Motor neuron (in vitro differentiated cells): ENCODE measurements around the gene TM4SF20. TPM values are rescaled to one million over a fixed set of nuclear protein-coding genes. Genes with fewer than 3 reads are reported as not detected.
"Not testable (repeated sequence)": the region's sequence is repeated elsewhere in the genome, so short reads cannot be mapped to it uniquely, and the experiment has no call there.

Experiments used
- ATAC-seq, 8 experiments: fragments of 200-7000 bp; cut with Tn5 transposase; replicated peaks in 6 of 8; 2 replicates each; pipeline ENCODE4 v1.8.0; 2021; ENCODE audit warnings: mild to moderate bottlenecking in 8 of 8, moderate library complexity in 8 of 8
- H3K27ac ChIP-seq, 2 donors: fragments of 250-450 bp; sonication (Bioruptor Pico); 2 replicates each; pipeline ENCODE4 v1.9.0; 2021; ENCODE audit warnings: antibody characterized with exemption in 2 of 2, mild to moderate bottlenecking in 2 of 2, moderate library complexity in 1 of 2
- H3K4me1 ChIP-seq, 2 donors: fragments of 250-450 bp; sonication (Bioruptor Pico); replicated peaks in 1 of 2; 2 replicates each; pipeline ENCODE4 v1.6.1; 2021; ENCODE audit warnings: antibody characterized with exemption in 2 of 2, mild to moderate bottlenecking in 2 of 2, moderate library complexity in 1 of 2
- H3K4me3 ChIP-seq, 5 donors: fragments of 250-450 bp; sonication (Bioruptor Pico); 2 replicates each; pipeline ENCODE4 v1.9.0; 2021; ENCODE audit warnings: antibody characterized with exemption in 5 of 5, mild to moderate bottlenecking in 5 of 5, moderate library complexity in 4 of 5
- WGBS, 10 experiments: fragments of 450-650 bp; shearing (Covaris generic); methylation state at CpG; one replicate each; pipeline ENCODE4 v1.0.0; 2022; 5-methylcytosine and 5-hydroxymethylcytosine counted together
- in situ Hi-C, 9 experiments: fragments of 400-800 bp; cut with MboI; loops; one replicate each; pipeline ENCODE4 v1.15.0; 2021; ENCODE audit warnings: low sequenced_read_pairs in 9 of 9, low pct_unique_long_range_greater_than_20kb in 2 of 9; ENCODE audit not compliant: unreplicated experiment in 9 of 9
- total RNA-seq, 8 experiments: library from RNA; unstranded; fragments of 300-600 nt; gene quantifications; 2 replicates each; pipeline versions ENCODE4 v1.2.3 to v1.2.4, GENCODE V29; 2022

Gene TM4SF20
- total RNA-seq, 8 experiments from 2014 or later, result 0.15 to 0.59 (median 0.33) TPM; not detected in 1

- ATAC-seq, result no peak
- Histone ChIP-seq H3K4me3 (no peak overlapping the region), H3K27ac (no peak overlapping the region), H3K4me1 (peaks cover 0 to 7% of the 10 kb centered on the region in 2 donors)
- 57 to 100% (median 89%) methylated on average over 1 to 10 of the region's 10 CpGs for WGBS, 10 experiments
- in situ Hi-C loops, result no loop called here
Measured at GRCh38 chr2:227373389-227373788, 5.7 kb downstream of the TM4SF20 start.

- H3K4me3 ChIP-seq, result no peak overlapping the region
- H3K4me1 ChIP-seq, result no peaks in the 10 kb centered on the region
- 6 to 97% (median 90%) methylated on average over 3 to 9 of the region's 9 CpGs for WGBS, 10 experiments
- H3K27ac ChIP-seq, result no peak overlapping the region
- in situ Hi-C loops, result no loop called here
- ATAC-seq, result peak in 3 of 8 experiments; percentile 17 to 76 (median 67)
Measured at GRCh38 chr2:227370791-227371312, 8.3 kb downstream of the TM4SF20 start.

DNA sequence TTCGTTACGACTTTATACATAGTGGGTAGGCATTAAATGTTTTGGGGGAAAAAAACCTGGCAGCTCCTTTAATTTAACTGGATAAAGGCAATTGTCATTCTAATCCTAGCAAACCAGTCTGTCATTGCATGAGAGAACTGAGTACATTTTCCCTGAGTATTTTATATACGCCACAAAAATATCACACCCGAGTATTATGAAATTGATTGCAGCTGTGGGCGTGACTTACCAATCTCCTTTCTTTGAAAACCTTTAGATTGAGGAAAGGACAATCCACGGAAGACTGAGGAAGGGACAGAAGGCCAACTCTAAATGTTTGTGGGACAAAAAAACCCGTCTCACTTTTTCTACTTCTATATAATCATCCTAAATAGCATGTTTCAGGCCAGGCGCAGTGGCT lies 9.0 kb downstream of the TM4SF20 start:
- no peaks in the 10 kb centered on the region for H3K4me1 ChIP-seq
- in situ Hi-C loops, result no loop called here
- WGBS, 10 experiments, result 40 to 100% (median 67%) methylated on average over 1 to 7 of the region's 8 CpGs; no CpG with 5 or more reads in 1 of the 10 experiments
- ATAC-seq, result no peak
- no peak overlapping the region for H3K27ac ChIP-seq
- H3K4me3 ChIP-seq, result no peak overlapping the region

DNA sequence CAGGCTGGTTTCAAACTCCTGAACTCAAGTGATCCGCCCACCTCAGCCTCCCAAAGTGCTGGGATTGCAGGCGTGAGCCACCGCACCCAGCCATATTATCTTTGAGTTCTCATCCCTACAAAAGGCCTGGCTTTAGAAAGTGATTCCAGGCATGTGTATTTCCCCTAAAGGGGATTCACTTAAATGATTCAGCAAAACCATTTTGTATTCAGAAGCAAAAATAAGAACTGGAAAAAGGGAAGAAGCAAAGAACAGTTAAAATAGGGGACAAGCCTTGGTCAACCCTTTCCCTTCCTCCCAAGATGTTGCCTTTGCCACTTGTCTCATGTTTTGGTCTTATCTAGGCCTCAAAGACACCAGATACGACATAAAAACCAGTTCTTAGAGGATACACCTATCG lies 10.5 kb downstream of the TM4SF20 start:
- WGBS, 10 experiments, result 84 to 96% (median 93%) methylated on average over 2 to 5 of the region's 5 CpGs; no CpG with 5 or more reads in 4 of the 10 experiments
- Histone ChIP-seq H3K27ac (no peak overlapping the region), H3K4me3 (no peak overlapping the region), H3K4me1 (no peaks in the 10 kb centered on the region)
- ATAC-seq, result no peak
- in situ Hi-C loops, result no loop called here

- in situ Hi-C loops, result no loop called here
Measured at GRCh38 chr2:227367427-227367795, 11.7 kb downstream of the TM4SF20 start.

DNA sequence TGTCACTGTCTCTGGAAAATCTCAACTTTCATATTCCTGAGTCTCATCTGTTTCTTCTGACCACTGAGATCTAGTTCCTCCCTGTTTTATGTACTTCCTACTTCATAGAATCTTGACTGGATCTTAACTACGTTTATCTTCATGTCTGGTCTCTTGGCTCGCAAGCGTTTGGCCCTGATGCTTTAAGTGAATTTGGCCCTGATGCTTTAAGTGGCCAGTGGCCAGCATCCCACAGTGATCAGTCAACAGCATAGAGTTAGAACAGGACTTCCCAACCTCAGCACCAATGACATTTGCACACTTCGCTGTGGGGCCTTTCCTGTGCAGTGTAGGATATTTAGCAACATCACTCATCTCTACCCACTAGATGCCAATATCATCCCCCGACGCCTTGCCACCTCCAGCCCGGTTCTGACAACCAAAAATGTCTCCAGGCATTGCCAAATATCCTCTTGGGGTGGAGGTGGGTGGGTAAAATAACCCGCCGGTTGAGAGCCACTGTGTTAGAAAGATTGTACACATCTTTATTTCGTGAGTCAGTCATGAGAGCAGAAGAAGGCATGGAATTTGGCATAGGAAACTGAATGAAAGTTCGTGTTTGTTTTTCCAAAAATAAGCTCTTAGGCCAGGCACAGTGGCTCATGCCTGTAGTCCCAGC lies 12.2 kb downstream of the TM4SF20 start:
- Histone ChIP-seq H3K27ac (no peak overlapping the region), H3K4me3 (no peak overlapping the region), H3K4me1 (no peaks in the 10 kb centered on the region)
- in situ Hi-C loops, result no loop called here
- ATAC-seq, result peak in 1 of 8 experiments; percentile 13
- 0 to 100% (median 70%) methylated on average over 1 to 7 of the region's 11 CpGs; no CpG with 5 or more reads in 1 of the 10 experiments for WGBS, 10 experiments

More at GRCh38 chr2:227367427-227367795, 11.7 kb downstream of the TM4SF20 start:
- 50 to 100% (median 91%) methylated on average over 1 to 3 of the region's 3 CpGs; no CpG with 5 or more reads in 1 of the 10 experiments for WGBS, 10 experiments
- H3K4me1 ChIP-seq, result no peaks in the 10 kb centered on the region
- no peak overlapping the region for H3K27ac ChIP-seq
- H3K4me3 ChIP-seq, result no peak overlapping the region
- ATAC-seq, result no peak

DNA sequence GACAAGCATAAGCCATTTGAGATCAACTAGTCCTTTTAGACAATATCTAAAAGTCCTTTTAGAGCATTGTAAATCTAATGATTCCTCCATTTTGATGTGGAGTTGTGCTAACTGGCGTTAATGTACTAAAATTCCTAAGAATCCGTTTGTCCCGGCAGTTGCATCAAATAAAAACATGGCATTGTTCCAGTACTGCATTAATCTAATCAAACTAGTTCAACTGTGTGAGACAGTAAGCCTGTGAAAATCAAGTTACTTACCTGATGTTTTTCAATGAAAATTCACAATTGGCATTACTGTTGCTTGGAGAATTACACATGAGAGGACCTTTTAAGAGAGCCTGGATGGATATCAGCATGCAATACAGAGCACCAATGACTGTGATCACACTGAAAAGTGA lies 13.3 kb downstream of the TM4SF20 start:
- in situ Hi-C loops, result no loop called here
- Histone ChIP-seq H3K27ac (no peak overlapping the region), H3K4me1 (no peaks in the 10 kb centered on the region), H3K4me3 (no peak overlapping the region)
- ATAC-seq, result no peak
- WGBS, 10 experiments, result 33 to 100% (median 90%) methylated on average over 1 to 3 of the region's 3 CpGs; no CpG with 5 or more reads in 1 of the 10 experiments

GRCh38 chr2:227364585-227365263 lies 14.4 kb downstream of the TM4SF20 start:
- H3K27ac ChIP-seq, H3K4me1 ChIP-seq, H3K4me3 ChIP-seq, in situ Hi-C loops: not testable (repeated sequence)
- peak in 2 of 8 experiments; percentile 17 to 40 for ATAC-seq
- WGBS, 10 experiments, result 50 to 100% (median 91%) methylated on average over 1 to 9 of the region's 11 CpGs

DNA sequence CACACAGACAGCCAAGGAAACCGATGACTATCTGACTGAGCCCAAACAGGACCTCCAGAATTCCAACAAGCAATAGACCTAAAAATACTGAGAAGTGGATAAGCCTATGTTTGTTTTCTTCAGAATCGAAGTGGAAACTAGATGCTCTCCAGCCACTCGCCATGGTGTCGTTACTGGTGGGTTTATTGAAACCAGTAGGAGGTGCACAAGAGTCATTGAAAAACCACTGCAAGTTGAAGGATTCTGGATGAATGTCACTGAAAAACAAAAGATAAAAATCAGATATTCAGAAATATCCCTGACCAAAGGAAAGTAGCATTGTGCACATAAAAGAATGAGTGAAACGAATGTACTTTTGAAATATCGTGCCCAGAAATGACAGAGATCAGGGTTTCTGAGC lies 15.3 kb downstream of the TM4SF20 start:
- H3K4me1 ChIP-seq, result no peaks in the 10 kb centered on the region
- no peak for ATAC-seq
- in situ Hi-C loops, result no loop called here
- WGBS, 10 experiments, result 90 to 100% (median 96%) methylated on average over 2 to 6 of the region's 6 CpGs; no CpG with 5 or more reads in 1 of the 10 experiments
- H3K27ac ChIP-seq, result no peak overlapping the region
- H3K4me3 ChIP-seq, result no peak overlapping the region

GRCh38 chr2:227360351-227360750 lies 18.8 kb downstream of the TM4SF20 start:
- Histone ChIP-seq H3K4me1 (no peaks in the 10 kb centered on the region), H3K4me3 (no peak overlapping the region), H3K27ac (no peak overlapping the region)
- 60 to 100% (median 94%) methylated on average over 1 to 5 of the region's 5 CpGs for WGBS, 10 experiments
- no peak for ATAC-seq
- in situ Hi-C loops, result no loop called here

DNA sequence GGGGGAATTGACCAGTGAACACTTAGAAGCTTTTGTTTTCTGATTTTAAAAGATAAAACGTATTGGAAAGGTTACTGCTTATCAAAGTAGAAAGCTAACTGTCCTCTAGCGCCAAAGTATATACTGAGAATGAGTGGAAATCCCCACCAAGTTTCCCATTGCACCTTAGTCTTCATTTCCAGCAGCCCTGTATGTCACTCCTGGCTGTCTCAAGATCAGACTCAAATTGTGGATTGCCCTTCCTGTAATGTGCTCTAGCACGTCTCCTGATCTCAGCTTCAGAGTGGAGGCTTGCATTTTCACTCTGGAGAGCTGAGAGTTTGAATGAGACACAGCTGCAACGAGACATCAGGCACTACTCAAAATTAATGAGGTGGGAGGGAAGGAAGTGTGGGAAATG lies 27.5 kb downstream of the TM4SF20 start:
- no peak overlapping the region for H3K27ac ChIP-seq
- in situ Hi-C loops, result no loop called here
- 60 to 100% (median 75%) methylated on average over 1 to 4 of the region's 4 CpGs; no CpG with 5 or more reads in 2 of the 10 experiments for WGBS, 10 experiments
- no peak overlapping the region for H3K4me3 ChIP-seq
- H3K4me1 ChIP-seq, result no peaks in the 10 kb centered on the region
- no peak for ATAC-seq

DNA sequence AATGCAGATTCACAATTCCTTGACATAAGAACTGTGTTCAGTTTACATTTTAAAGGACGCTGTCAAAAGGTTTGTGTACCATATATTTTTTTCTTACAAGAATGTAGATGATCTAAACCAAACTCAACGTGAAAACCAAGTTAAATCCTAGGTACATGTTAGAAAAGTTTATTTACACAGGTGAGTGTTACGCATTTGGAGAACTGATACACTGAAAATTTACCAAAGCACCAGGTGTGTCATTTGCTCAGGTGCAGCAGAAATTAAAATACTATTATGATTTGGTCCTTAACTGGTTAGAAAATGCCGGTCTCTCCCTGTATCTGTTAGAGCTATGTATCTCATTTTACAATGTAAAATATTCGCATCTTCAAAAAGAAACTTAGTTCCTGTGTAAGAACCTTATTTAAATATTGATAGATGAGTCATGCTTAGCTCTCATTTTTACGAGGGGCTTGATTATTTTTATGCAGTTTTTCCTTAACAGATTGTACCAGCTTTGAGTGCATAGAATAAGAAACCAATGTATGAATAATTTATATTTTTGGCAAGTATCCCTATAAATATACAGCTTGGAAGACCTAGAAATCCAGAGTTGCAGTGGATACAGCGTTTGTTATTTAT lies 29.0 kb downstream of the TM4SF20 start:
- H3K27ac ChIP-seq, result no peak overlapping the region
- WGBS, 10 experiments, result 39 to 96% (median 82%) methylated on average over 4 to 7 of the region's 7 CpGs
- in situ Hi-C loops, result no loop called here

DNA sequence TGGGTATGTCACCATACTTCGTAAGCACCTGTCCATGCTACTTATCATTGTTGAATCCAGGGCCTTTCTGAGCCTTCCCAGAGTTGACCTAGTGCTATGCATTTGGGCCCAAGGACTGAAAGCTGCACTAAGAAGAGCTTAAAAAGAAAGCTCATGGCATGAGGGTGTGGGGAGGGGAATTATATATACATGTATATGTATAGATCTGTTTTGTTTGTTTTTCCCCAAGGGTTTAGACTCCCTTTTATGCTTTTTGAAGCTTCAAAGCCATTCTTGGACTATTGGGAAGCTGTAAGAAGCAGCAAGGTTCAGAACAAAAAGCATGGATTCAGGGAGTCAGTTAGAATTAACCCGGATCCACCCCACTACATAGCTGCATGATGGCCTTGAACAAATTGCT lies 30.8 kb downstream of the TM4SF20 start:
- Histone ChIP-seq H3K27ac (no peak overlapping the region), H3K4me3 (no peak overlapping the region), H3K4me1 (no peaks in the 10 kb centered on the region)
- peak in 1 of 8 experiments; percentile 79 for ATAC-seq
- in situ Hi-C loops, result no loop called here
- 86 to 100% (median 100%) methylated on average over 1 to 2 of the region's 2 CpGs; no CpG with 5 or more reads in 2 of the 10 experiments for WGBS, 10 experiments

More for the DNA sequence above, 29.0 kb downstream of the TM4SF20 start:
- Histone ChIP-seq H3K4me1 (no peaks in the 10 kb centered on the region), H3K4me3 (no peak overlapping the region)
- peak in 3 of 8 experiments; percentile 70 to 83 (median 71) for ATAC-seq
